ENCODE results near the gene SORCS2.

DNA sequence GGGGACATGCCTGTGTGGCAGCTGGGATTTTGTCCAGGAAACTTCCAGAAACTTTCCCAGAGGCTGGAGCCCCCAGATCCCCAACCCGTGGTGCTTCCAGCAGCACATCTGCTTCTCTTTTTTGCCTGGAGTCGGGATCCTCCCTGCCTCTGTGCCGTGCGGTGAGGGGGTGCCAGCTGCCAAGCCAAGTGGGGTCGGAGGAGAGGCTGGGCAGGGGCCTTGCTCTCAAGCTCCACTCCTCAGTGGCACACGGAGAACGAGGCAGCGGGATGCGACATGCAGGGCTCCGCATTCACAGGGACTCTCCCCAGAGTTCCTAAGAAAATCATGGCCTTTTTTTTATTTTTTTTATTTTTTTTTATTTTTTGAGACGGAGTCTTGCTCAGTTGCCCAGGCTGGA is 121.7 kb downstream of the SORCS2 start:
- no peak for TF ChIP-seq POLR2AphosphoS5 (IDR thresholded peaks at IDR 0.05; ENCODE audit: low read depth, low read length)
- TF ChIP-seq, protein P1, sequence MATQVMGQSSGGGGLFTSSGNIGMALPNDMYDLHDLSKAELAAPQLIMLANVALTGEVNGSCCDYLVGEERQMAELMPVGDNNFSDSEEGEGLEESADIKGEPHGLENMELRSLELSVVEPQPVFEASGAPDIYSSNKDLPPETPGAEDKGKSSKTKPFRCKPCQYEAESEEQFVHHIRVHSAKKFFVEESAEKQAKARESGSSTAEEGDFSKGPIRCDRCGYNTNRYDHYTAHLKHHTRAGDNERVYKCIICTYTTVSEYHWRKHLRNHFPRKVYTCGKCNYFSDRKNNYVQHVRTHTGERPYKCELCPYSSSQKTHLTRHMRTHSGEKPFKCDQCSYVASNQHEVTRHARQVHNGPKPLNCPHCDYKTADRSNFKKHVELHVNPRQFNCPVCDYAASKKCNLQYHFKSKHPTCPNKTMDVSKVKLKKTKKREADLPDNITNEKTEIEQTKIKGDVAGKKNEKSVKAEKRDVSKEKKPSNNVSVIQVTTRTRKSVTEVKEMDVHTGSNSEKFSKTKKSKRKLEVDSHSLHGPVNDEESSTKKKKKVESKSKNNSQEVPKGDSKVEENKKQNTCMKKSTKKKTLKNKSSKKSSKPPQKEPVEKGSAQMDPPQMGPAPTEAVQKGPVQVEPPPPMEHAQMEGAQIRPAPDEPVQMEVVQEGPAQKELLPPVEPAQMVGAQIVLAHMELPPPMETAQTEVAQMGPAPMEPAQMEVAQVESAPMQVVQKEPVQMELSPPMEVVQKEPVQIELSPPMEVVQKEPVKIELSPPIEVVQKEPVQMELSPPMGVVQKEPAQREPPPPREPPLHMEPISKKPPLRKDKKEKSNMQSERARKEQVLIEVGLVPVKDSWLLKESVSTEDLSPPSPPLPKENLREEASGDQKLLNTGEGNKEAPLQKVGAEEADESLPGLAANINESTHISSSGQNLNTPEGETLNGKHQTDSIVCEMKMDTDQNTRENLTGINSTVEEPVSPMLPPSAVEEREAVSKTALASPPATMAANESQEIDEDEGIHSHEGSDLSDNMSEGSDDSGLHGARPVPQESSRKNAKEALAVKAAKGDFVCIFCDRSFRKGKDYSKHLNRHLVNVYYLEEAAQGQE (IDR thresholded peaks at IDR 0.05; ENCODE audit: insufficient read depth in 1 of 2, low read depth in 2 of 2, low read length in 2 of 2), result no peak
- TF ChIP-seq SIN3A (IDR thresholded peaks at IDR 0.05; ENCODE audit: borderline replicate concordance, insufficient read depth, low read length), result no peak
- no peak for TF ChIP-seq TAF1 (IDR thresholded peaks at IDR 0.05; ENCODE audit: borderline replicate concordance, insufficient read depth, low read length)
- no peak for TF ChIP-seq FOXP2 (optimal IDR thresholded peaks at IDR 0.05; ENCODE audit: borderline replicate concordance, extremely low read depth, extremely low read length, insufficient read depth)

Data from PFSK-1 (cell line).